Peyer's patch (tissue), 4 donors: ENCODE results near the gene EHD4.

Source experiments
- POLR2A ChIP-seq, 2 donors: fragments of 450-650 bp; IDR thresholded peaks; one replicate each; pipeline ENCODE4 v1.5.1; 2017; ENCODE audit warnings: antibody characterized with exemption in 2 of 2, mild to moderate bottlenecking in 2 of 2, moderate library complexity in 2 of 2
- TF ChIP-seq, protein P1 (sequence below), 6 experiments: fragments of 450-650 bp in 4 of 6; fragments of 200-600 bp in 2 of 6; sonication (generic) in 1 of 6; IDR thresholded peaks; one replicate each; pipeline ENCODE4 v1.5.1; 2017 to 2019; ENCODE audit warnings: antibody characterized with exemption in 6 of 6, mild to moderate bottlenecking in 3 of 6, moderate library complexity in 1 of 6

- TF ChIP-seq, protein P1, sequence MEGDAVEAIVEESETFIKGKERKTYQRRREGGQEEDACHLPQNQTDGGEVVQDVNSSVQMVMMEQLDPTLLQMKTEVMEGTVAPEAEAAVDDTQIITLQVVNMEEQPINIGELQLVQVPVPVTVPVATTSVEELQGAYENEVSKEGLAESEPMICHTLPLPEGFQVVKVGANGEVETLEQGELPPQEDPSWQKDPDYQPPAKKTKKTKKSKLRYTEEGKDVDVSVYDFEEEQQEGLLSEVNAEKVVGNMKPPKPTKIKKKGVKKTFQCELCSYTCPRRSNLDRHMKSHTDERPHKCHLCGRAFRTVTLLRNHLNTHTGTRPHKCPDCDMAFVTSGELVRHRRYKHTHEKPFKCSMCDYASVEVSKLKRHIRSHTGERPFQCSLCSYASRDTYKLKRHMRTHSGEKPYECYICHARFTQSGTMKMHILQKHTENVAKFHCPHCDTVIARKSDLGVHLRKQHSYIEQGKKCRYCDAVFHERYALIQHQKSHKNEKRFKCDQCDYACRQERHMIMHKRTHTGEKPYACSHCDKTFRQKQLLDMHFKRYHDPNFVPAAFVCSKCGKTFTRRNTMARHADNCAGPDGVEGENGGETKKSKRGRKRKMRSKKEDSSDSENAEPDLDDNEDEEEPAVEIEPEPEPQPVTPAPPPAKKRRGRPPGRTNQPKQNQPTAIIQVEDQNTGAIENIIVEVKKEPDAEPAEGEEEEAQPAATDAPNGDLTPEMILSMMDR (IDR thresholded peaks at IDR 0.05) = no peak
- no peak for TF ChIP-seq POLR2A (IDR thresholded peaks at IDR 0.05)
Measured at GRCh38 chr15:41915255-41915994, 56.9 kb downstream of the EHD4 start.
